ENCODE data around the gene PLEKHB2.

The PLEKHB2 gene

GRCh38 chr2:131081190-131081589 is 23.9 kb upstream of the PLEKHB2 start:
- no peak for DNase-seq (ENCODE audit: low spot score)
- TF ChIP-seq, protein P1, sequence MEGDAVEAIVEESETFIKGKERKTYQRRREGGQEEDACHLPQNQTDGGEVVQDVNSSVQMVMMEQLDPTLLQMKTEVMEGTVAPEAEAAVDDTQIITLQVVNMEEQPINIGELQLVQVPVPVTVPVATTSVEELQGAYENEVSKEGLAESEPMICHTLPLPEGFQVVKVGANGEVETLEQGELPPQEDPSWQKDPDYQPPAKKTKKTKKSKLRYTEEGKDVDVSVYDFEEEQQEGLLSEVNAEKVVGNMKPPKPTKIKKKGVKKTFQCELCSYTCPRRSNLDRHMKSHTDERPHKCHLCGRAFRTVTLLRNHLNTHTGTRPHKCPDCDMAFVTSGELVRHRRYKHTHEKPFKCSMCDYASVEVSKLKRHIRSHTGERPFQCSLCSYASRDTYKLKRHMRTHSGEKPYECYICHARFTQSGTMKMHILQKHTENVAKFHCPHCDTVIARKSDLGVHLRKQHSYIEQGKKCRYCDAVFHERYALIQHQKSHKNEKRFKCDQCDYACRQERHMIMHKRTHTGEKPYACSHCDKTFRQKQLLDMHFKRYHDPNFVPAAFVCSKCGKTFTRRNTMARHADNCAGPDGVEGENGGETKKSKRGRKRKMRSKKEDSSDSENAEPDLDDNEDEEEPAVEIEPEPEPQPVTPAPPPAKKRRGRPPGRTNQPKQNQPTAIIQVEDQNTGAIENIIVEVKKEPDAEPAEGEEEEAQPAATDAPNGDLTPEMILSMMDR (IDR thresholded peaks at IDR 0.05) = no peak
- H3K27ac ChIP-seq = no peak overlapping the region
- H3K4me3 ChIP-seq = no peak overlapping the region

- TF ChIP-seq, protein P1 (IDR thresholded peaks at IDR 0.05) = no peak
- no peak overlapping the region for H3K27ac ChIP-seq
- DNase-seq (ENCODE audit: low spot score) = no peak
Observed at GRCh38 chr2:131085646-131086045, 19.5 kb upstream of the PLEKHB2 start.

DNA sequence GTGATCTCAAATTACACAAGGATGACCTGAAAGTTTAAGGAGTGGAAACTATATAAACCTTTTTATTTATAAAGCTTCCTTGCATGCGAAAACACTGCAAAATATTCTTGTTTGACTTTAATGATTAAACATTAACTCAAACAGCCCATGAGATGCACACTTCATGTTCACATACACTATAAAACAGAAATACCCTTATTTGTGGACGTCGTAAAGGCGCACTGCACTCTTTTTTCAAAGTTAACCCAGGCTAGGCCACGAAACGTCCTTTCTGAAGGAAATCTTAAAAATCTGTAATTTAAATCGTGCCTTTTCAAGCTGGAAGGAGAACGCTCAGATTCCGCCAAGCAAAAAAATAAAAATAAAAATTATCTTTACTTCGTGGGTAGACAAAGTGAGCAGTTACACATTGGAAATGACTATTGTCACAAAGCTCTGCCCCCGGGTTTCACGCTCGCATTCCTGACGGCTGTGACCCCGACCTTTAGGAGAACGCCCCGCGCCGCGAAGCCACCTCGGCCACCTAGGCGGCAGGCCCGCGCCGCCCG is 12.6 kb upstream of the PLEKHB2 start:
- DNase-seq (ENCODE audit: low spot score) = no peak
- Histone ChIP-seq H3K4me3 (peak overlapping the region; percentile 76), H3K27ac (peak overlapping the region; percentile 90 to 94)
- TF ChIP-seq, protein P1 (IDR thresholded peaks at IDR 0.05) = no peak

More at GRCh38 chr2:131085646-131086045, 19.5 kb upstream of the PLEKHB2 start:
- no peak overlapping the region for H3K4me3 ChIP-seq

DNA sequence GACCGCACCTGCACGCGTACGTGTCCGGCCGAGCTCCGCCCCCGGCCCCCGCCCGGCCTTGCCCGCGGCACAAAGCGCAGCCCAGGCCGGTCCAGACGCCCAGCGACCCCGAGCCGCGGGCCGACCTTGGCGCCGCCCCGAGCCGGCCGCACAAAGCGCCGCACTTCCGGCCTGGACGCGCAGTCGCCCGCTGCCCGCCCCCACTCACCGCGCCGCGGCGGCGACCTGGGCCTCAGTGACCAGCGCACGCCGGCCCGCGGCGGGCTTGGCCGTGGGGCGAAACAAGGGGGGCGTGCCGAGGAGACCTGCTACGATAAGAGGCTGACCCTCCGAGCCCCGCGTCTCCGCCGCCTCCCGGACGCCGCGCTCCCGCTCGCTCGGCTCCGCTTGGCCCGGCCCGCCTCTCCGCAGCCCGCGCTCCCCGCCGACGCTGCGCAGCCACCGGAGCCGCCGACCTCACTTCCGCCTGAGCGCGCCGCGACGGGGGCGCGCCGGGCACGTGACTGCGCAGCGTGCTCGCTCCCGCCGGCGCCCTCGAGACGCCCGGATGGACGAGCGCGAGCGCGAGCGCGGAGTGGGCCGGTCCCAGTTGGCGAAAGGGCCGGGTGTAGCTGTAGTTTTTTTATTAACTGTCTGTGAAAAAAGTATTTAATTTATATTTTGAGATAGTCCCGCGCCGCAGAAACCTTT is 12.0 kb upstream of the PLEKHB2 start, which contains the start of gene FAM168B:
Gene FAM168B, minus strand, starts transcription at position 455 of the 690 bp plus-strand sequence. CDS start 10,814 bp downstream, outside the sequence.
- peak within 1 kb of the TSS; percentile 90 to 94 for H3K27ac ChIP-seq
- H3K4me3 ChIP-seq = peak within 1 kb of the TSS; percentile 76
- peak; percentile 89 for DNase-seq (ENCODE audit: low spot score)
- TF ChIP-seq, protein P1 (IDR thresholded peaks at IDR 0.05) = no peak

DNA sequence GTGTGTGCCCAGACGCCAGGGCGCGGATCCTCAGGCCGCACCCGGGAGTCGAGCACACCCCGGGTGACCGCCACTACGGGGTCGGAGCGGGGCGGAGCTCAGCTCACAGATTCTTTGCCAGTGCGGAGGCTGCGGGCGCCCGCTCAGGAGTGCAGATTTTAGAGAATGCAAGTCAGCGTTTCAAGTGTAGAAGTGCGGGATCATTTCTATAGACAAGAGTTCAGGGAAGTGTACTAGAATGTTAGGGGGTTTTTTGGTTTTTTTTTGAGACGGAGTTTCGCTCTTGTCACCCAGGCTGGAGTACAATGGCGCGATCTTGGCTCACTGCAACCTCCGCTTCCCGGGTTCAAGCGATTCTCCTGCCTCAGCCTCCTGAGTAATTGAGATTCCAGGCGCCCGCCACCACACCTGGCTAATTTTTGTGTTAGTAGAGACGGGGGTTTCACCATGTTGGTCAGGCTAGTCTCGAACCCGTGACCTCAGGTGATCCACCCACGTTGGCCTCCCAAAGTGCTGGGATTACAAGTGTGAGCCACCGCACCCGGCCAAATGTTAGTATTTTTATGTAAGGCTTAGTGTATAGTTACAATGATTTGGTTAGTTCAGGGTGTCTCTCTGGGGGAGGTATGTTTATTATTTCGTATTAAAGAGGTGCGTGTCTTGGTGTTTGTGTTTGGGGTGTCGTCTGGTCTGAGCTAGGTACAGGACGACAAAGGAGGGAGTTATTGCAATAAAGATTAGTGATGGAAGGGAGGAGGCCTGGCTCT is 11.3 kb upstream of the PLEKHB2 start:
- Histone ChIP-seq H3K27ac (peak overlapping the region; percentile 90 to 94), H3K4me3 (peak overlapping the region; percentile 76)
- DNase-seq (ENCODE audit: low spot score) = no peak
- TF ChIP-seq, protein P1 (IDR thresholded peaks at IDR 0.05) = no peak

DNA sequence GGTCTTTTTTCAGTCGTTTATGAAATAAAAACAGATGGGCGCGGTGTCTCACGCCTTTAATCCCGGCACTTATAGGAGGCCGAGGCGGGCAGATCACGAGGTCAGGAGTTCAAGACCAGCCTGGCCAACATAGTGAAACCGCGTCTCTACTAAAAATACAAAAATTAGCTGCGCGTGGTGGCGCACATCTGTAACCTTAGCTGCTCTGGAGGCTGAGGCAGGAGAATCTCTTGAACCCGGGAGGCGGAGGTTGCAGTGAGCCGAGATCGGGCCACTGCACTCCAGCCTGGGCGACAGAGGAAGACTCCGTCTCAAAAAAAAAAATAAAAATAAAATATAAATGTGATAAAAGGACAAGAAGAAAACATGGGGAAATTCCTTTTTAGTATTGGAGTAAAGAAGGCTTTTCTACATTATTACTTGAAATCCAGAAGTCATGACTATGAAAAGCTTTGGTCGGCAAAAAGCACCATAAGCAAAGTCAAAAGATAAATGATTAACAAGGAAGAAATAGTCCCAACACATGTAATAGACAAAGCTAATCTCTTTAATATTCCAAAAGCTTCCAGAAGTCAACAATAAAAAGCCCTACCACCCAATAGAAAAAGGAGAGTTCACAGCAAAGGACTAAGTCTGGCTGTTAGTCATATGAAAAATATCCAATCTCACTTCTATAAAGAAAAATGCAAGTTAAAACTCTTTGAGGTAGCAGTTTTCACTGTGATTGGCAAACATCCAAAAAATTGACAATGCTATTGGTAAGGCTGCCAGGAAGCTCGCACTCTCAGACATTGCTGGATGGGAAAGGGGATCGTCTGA is 10.5 kb upstream of the PLEKHB2 start:
- peak overlapping the region; percentile 76 for H3K4me3 ChIP-seq
- DNase-seq (ENCODE audit: low spot score) = no peak
- H3K27ac ChIP-seq = no peak overlapping the region
- TF ChIP-seq, protein P1 (IDR thresholded peaks at IDR 0.05) = no peak

All from coronary artery (tissue), 2 donors.